ENCODE results near the gene BNC2.

The BNC2 gene

GRCh38 chr9:16718296-16718695 lies 152.2 kb downstream of the BNC2 start (continued):
- TF ChIP-seq, protein P1, sequence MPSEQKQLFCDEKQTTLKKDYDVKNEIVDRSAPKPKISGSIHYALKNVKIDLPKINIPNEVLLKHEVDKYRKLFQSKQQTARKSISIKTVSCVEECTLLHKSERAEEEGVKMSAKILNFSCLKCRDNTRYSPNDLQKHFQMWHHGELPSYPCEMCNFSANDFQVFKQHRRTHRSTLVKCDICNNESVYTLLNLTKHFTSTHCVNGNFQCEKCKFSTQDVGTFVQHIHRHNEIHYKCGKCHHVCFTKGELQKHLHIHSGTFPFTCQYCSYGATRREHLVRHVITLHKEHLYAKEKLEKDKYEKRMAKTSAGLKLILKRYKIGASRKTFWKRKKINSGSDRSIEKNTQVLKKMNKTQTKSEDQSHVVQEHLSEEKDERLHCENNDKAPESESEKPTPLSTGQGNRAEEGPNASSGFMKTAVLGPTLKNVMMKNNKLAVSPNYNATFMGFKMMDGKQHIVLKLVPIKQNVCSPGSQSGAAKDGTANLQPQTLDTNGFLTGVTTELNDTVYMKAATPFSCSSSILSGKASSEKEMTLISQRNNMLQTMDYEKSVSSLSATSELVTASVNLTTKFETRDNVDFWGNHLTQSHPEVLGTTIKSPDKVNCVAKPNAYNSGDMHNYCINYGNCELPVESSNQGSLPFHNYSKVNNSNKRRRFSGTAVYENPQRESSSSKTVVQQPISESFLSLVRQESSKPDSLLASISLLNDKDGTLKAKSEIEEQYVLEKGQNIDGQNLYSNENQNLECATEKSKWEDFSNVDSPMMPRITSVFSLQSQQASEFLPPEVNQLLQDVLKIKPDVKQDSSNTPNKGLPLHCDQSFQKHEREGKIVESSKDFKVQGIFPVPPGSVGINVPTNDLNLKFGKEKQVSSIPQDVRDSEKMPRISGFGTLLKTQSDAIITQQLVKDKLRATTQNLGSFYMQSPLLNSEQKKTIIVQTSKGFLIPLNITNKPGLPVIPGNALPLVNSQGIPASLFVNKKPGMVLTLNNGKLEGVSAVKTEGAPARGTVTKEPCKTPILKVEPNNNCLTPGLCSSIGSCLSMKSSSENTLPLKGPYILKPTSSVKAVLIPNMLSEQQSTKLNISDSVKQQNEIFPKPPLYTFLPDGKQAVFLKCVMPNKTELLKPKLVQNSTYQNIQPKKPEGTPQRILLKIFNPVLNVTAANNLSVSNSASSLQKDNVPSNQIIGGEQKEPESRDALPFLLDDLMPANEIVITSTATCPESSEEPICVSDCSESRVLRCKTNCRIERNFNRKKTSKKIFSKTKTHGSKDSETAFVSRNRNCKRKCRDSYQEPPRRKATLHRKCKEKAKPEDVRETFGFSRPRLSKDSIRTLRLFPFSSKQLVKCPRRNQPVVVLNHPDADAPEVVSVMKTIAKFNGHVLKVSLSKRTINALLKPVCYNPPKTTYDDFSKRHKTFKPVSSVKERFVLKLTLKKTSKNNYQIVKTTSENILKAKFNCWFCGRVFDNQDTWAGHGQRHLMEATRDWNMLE (tag by site-specific recombination; conservative IDR thresholded peaks at IDR 0.05; ENCODE audit: low read depth): no peak
- TF ChIP-seq ZNF768 (tag by site-specific recombination; IDR thresholded peaks at IDR 0.05): no peak
- TF ChIP-seq ZEB2 (tag by site-specific recombination; IDR thresholded peaks at IDR 0.05): no peak
- no peak for TF ChIP-seq ZNF571 (tag by site-specific recombination; IDR thresholded peaks at IDR 0.05)
- TF ChIP-seq ZNF10 (tag by site-specific recombination; IDR thresholded peaks at IDR 0.05): no peak
- no peak for TF ChIP-seq OVOL3 (tag by site-specific recombination; IDR thresholded peaks at IDR 0.05)
- no peak for TF ChIP-seq ZNF302 (tag by site-specific recombination; IDR thresholded peaks at IDR 0.05; ENCODE audit: low read depth)

GRCh38 chr9:16716601-16717000 lies 153.9 kb downstream of the BNC2 start:
- TF ChIP-seq, protein P2, sequence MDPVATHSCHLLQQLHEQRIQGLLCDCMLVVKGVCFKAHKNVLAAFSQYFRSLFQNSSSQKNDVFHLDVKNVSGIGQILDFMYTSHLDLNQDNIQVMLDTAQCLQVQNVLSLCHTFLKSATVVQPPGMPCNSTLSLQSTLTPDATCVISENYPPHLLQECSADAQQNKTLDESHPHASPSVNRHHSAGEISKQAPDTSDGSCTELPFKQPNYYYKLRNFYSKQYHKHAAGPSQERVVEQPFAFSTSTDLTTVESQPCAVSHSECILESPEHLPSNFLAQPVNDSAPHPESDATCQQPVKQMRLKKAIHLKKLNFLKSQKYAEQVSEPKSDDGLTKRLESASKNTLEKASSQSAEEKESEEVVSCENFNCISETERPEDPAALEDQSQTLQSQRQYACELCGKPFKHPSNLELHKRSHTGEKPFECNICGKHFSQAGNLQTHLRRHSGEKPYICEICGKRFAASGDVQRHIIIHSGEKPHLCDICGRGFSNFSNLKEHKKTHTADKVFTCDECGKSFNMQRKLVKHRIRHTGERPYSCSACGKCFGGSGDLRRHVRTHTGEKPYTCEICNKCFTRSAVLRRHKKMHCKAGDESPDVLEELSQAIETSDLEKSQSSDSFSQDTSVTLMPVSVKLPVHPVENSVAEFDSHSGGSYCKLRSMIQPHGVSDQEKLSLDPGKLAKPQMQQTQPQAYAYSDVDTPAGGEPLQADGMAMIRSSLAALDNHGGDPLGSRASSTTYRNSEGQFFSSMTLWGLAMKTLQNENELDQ (tag by site-specific recombination; IDR thresholded peaks at IDR 0.05; ENCODE audit: low read depth): no peak
- no peak for TF ChIP-seq ZNF843 (tag by site-specific recombination; IDR thresholded peaks at IDR 0.05)
- TF ChIP-seq ZNF76 (tag by site-specific recombination; IDR thresholded peaks at IDR 0.05; ENCODE audit: borderline replicate concordance, low read depth): no peak
- no peak for TF ChIP-seq ZSCAN16 (tag by site-specific recombination; IDR thresholded peaks at IDR 0.05)
- no peak for TF ChIP-seq ZNF596 (tag by site-specific recombination; IDR thresholded peaks at IDR 0.05)
- TF ChIP-seq PATZ1 (tag by site-specific recombination; IDR thresholded peaks at IDR 0.05): no peak
- TF ChIP-seq ZFP41 (tag by site-specific recombination; IDR thresholded peaks at IDR 0.05; ENCODE audit: borderline replicate concordance): no peak
- Histone ChIP-seq H3K36me3 (ENCODE audit: control insufficient read depth in 2 of 2, insufficient read depth in 1 of 2, low read length in 2 of 2) (no peaks in the 10 kb centered on the region), H3K27ac (ENCODE audit: extremely low read depth, low read depth, low read length) (no peak overlapping the region), H3K4me1 (ENCODE audit: control insufficient read depth, insufficient read depth, low read length) (no peaks in the 10 kb centered on the region), H3K9me3 (ENCODE audit: control insufficient read depth, insufficient read depth, low read depth, low read length) (no peaks in the 10 kb centered on the region), H3K4me3 (ENCODE audit: low read depth, low read length) (no peak overlapping the region)
- POLR2A ChIA-PET: no interaction called here
- CTCF ChIA-PET: interaction anchor here (0.6 kb wide), 1 partner anchor 77 kb away, joined by 3 read pairs; no protein-coding TSS in a partner anchor

GRCh38 chr9:16715404-16715803 lies 155.1 kb downstream of the BNC2 start:
- no peak overlapping the region for H3K27ac ChIP-seq (ENCODE audit: extremely low read depth, low read depth, low read length)
- no peaks in the 10 kb centered on the region for H3K4me1 ChIP-seq (ENCODE audit: control insufficient read depth, insufficient read depth, low read length)
- POLR2A ChIA-PET: no interaction called here
- CTCF ChIA-PET: interaction anchor here (1.6 kb wide), 1 partner anchor 11 kb away, joined by 4 read pairs; no protein-coding TSS in a partner anchor
- no peaks in the 10 kb centered on the region for H3K9me3 ChIP-seq (ENCODE audit: control insufficient read depth, insufficient read depth, low read depth, low read length)
- no peak overlapping the region for H3K4me3 ChIP-seq (ENCODE audit: low read depth, low read length)
- no peaks in the 10 kb centered on the region for H3K36me3 ChIP-seq (ENCODE audit: control insufficient read depth in 2 of 2, insufficient read depth in 1 of 2, low read length in 2 of 2)
- TF ChIP-seq ZNF175 (tag by site-specific recombination; IDR thresholded peaks at IDR 0.05): no peak
- TF ChIP-seq SCRT1 (tag by site-specific recombination; IDR thresholded peaks at IDR 0.05; ENCODE audit: borderline replicate concordance): no peak
- no peak for TF ChIP-seq PRDM1 (tag by site-specific recombination; IDR thresholded peaks at IDR 0.05)
- TF ChIP-seq ZNF76 (tag by site-specific recombination; IDR thresholded peaks at IDR 0.05; ENCODE audit: borderline replicate concordance, low read depth): no peak
- TF ChIP-seq, protein P3, sequence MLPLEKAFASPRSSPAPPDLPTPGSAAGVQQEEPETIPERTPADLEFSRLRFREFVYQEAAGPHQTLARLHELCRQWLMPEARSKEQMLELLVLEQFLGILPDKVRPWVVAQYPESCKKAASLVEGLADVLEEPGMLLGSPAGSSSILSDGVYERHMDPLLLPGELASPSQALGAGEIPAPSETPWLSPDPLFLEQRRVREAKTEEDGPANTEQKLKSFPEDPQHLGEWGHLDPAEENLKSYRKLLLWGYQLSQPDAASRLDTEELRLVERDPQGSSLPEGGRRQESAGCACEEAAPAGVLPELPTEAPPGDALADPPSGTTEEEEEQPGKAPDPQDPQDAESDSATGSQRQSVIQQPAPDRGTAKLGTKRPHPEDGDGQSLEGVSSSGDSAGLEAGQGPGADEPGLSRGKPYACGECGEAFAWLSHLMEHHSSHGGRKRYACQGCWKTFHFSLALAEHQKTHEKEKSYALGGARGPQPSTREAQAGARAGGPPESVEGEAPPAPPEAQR (tag by site-specific recombination; IDR thresholded peaks at IDR 0.05): no peak
- TF ChIP-seq ZNF629 (tag by site-specific recombination; IDR thresholded peaks at IDR 0.05): no peak
- TF ChIP-seq ZBTB8A (tag by site-specific recombination; IDR thresholded peaks at IDR 0.05): no peak
- TF ChIP-seq ZNF169 (tag by site-specific recombination; IDR thresholded peaks at IDR 0.05): no peak
- no peak for TF ChIP-seq ZNF513 (tag by site-specific recombination; IDR thresholded peaks at IDR 0.05)

Data from HEK293 (cell line).